HG02981 (cell line): ENCODE measurements around the gene LIPI.
"Not testable (repeated sequence)": the region's sequence is repeated elsewhere in the genome, so short reads cannot be mapped to it uniquely, and the experiment has no call there.

ENCODE experiments used
- ATAC-seq: cut with Tn5 transposase; IDR thresholded peaks from one replicate; pipeline ENCODE4 v1.9.1; 2021; ENCODE audit warnings: mild to moderate bottlenecking, moderate library complexity; ENCODE audit not compliant: unreplicated experiment

The LIPI gene

DNA sequence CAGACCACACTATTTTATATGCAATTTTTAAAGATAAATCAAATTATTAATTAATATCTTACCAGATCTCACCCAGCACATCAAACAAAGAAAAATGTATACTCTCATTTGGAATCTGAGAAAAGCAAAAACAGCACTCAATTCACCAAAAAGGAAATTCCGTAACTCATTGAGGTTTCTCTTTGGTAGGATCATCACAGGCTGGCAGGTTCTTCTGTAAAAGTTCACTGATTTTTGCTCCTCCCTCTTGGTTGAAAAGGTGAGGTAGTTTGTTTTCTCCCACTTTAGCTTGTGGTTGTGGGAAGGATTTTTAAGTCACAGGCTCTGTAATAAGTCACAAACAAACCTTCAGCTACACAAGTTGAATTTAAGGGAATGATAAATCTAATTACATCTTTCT lies at the start of gene LIPI:
Gene LIPI, minus strand, starts transcription at position 218 of the 400 bp plus-strand sequence. Its CDS starts 110 bp downstream, at position 108.
- no peak for ATAC-seq

DNA sequence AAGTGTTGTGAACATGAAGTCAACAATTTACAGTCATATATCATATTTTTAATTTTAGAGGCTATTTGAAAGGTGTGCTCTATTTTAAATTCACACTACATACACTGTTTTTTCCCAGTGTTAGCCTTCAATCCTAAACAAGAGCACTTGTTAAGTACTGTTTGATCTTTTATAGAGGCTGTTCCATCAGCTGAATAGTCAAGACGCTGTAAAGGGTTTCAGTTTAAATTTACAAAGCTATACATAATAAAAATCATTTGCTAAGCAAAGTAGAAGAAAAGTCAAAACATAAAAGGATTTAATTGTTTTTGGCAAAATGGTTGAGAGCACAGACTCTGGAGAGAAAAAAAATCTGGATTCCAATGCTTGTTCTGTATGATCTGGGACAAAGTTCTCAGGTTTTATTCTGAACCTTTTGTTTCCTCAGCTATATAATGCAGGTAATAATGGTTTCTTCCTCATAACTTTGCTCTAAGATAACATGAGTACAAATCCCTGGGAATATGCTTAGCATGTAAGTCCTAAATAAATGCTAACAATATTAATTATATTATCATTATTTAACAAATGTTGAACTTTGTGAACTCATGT lies 49.5 kb upstream of the LIPI start:
- no peak for ATAC-seq

DNA sequence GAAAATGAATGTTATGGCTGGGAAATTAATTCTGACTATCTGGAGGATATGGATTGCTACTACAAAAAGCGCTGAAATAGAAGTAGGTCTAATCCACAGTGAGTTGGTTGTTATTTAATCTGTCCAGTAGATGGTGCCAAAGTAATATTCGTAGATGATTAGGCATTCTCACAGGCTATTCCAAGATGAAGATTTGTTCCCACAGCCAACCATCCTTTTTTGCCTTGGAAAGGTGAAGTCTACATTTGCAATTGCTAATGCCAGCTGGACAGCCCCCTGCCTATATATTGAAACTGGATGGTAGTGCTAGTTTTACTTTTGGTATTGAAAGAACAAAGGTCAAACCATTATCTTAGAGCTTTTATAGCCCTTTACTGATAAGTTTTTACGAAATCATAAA lies 49.0 kb upstream of the LIPI start:
- ATAC-seq: no peak

DNA sequence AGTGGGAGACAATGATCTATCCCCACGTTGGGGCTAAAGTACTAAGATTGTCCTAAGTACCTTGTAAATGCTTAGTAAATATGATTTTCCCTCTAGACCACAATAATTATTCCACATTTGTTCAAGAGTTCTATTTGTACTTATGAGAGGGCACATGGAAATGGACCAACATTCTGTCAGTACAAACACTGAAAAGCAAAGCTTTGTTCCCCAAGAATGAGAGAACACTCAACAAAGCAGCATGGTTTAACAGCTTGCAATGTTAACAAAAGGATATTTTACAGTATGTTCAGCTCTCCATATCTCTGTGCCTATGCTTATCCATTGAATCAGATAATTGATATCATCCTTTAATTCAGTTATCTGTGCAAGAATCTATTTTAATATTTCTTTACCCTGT lies 40.6 kb upstream of the LIPI start:
- ATAC-seq: no peak

DNA sequence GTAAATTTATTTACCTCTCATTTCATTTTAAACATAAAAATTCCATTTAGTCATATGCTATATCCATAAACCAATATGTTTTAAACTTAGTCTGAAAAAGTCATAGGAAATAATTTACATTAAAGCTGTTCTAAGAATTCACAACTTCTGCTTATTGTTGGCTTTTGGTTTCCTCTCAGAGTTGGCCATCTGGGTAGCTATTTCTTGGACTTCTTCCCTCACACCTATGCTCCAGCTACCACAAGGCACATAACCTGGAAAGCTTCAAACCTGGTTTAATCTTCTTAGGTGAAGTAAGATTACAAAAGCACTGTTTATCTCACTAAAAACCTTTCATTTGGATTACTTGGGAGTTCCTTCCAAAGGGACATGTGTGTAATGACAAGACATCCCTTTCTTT lies 35.0 kb upstream of the LIPI start:
- no peak for ATAC-seq

DNA sequence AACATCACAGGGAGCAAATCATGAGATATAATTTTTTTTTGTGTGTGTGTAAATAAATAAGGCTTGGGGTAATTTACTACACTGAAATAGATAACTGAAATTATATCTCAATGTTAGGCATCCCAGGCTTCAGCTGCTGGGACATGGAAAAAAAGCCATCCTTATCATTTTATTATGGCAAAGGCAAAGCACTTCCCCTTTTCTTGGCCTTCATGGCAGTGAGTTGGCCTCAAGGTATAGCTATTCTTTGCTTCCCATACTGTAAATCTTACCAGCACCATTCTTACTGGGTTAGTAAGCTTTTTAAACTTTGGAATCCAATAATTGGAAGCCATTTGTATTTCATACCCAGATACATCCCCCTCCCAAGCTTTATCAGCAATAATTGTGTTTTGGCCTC lies 34.2 kb upstream of the LIPI start:
- no peak for ATAC-seq

DNA sequence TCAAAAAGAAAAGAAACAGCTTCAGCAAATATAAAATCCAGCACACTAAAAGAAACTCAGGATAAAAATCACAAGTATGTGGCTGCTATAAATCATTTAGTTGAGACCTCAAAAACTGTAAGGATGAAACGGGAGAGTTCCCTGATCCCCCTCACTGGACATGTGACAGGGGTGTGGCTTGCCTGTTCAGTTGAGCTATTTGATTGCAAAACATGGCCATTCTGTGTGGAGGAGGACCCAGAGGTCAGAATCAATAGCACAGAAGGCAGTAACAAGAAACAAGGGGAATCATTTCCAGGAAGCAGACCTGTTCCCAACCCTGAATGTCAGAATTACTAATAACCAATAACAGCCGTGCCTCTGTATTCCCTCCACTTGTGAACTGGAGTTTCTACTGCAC lies 33.1 kb upstream of the LIPI start:
- ATAC-seq: no peak

DNA sequence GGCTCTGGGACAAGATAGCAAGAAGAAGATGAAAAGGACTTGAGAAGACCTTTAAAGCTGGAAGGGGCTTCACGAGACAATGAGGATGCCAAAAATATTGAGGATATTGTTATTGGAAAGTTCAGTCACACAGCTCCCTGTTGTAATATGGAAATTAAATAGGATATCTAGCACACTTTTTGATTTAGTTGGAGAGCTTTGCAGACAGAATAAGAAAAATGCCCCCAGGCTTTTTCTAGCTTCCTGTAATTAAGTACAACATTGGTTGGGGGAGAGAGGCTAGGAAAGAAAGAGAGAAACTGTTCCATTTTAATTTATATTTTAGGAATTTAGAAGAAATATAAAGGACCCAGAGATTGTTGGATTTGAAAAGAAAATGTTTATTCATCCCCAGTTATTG lies 32.7 kb upstream of the LIPI start:
- ATAC-seq: no peak

DNA sequence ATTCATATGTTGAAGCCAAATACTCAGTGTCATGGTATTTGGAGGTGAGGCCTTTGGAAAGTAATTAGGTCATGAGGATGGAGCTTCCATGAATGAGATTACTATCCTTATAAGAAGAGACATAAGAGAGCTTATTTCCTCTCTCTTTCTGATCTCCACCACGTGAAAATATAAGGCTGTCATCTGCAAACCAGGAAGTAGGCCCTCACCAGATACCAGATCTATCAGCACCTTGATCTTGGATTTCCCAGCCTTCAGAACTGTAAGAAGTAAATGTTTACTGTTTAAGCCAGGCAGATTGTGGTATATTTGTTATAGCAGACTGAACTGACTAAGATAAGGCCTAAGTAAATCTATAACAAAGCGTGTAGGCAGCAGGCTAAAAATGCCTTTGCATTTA lies 30.5 kb upstream of the LIPI start:
- ATAC-seq: no peak

DNA sequence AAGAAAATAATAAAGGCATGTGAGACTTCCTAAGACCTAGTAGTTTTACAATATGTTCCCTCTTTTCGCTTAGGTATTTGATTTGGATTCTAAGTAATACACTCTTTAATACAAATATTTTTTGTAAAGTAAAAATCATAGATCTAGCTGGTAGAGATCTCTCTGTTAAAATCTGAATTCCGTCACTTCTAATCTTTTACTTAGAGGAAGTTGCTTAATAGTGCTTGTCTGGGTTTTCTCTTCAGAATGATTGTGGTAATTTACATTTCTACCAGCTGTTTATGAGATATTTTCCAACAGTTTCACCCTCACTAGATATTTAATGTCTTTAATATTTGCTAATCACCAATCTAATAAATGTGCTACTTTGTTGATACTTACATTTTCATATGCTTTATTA lies 28.5 kb upstream of the LIPI start:
- ATAC-seq: no peak

DNA sequence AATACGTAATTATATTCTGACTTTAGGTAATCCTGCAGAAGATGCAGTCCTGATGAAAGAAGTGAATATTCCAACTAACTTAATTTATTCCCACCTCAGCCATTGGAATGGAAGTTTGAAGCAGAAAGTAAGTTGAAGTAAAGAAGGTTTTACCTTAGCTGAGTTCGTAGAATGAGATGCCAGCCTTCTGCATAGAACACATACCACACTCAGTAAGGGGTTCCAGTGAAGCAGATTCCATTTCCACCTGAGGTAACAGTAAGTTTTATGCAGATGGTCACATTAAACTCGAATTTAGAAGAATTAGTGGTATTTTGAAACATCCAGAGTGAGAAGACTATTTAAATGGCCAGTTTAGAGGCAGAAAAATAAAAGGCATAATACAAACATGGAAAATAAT lies 25.4 kb upstream of the LIPI start:
- ATAC-seq: no peak

DNA sequence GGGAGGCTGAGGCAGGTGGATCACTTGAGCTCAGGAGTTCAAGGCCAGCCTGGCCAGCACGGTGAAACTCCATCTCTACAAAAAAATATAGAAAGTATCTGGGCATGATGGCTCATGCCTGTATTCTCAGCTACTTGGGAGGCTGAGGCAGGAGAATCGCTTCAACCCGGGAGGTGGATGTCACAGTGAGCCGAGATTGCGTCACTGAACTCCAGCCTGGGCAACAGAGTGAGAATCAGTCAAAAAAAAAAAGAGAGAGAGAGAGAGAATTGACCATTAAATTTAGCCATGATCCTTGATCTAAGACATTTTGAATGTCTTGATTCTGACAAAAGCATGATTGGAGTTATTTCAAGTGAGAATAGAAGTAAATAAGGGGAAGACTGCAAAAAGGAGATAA lies 24.3 kb upstream of the LIPI start:
- ATAC-seq: no peak

DNA sequence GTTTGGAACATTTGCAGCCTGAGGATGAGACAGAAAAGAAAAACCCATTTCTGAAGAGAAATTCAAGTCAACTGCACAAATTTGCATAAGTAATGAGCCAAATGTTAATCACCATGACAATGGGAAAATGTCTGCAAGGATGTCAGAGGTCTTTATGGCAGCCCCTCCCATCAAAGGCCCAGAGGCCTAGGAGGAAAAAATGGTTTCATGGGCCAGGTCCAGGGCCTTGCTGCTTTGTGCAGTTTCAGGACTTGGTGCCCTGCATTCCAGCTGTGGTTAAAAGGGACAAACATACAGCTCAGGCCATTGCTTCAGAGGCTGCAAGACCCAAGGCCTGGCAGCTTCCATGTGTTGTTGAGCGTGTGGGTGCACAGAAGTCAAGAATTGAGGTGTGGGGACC lies 18.6 kb upstream of the LIPI start:
- no peak for ATAC-seq

DNA sequence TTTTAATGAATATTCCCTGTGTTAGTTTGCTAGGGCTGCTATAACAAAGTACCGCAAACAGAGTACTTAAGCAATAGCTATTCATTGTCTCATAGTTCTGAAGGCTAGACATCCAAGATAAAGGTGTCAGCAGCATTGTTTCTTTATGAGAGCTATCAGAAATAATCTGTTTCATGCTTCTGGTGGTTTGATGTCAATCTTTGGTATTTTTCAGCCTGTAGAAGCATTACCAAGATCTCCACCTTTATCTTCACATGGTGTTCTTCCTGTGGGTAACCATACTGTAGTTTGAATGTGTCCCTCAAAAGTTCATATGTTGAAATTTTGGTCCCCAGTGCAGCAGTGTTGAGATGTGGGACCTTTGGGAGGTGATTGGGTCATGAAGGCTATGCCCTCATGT lies 12.6 kb upstream of the LIPI start:
- no peak for ATAC-seq

DNA sequence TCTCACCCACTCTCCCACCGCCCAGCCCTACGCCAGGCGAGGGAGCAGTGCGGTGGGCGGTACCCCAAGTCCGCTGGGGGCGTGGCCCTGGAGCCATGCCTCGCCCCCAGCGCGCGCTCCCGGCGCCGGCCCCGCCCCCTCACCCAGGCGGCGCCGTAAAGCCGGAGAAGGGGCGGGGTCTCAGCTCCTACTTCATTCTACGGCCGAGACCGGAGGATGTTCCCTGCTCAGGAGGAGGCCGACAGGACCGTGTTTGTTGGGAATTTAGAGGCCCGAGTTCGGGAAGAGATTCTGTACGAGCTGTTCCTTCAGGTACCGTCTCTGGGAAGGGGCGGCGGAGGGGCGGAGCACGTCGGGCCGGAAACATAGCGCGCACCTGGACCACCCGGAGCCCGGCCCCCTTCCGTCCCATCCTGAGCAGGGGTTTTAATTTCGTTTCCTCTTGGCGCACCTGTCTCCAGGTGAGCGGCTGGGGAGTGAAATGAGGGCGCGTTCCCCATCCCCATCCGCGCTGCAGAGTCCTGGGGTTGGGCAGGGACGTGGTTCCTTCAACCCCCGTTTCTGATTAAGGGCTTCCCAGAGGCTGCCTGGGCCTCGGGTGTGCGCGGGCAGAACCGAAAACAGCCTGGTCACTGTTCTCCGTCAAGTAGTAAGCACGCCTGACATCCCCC lies 5.4 kb upstream of the LIPI start, which contains the start of gene RBM11:
Gene RBM11, plus strand, starts transcription at position 187 of the 671 bp plus-strand sequence. Its CDS starts 30 bp downstream, at position 217.
- peak; percentile 96 for ATAC-seq

DNA sequence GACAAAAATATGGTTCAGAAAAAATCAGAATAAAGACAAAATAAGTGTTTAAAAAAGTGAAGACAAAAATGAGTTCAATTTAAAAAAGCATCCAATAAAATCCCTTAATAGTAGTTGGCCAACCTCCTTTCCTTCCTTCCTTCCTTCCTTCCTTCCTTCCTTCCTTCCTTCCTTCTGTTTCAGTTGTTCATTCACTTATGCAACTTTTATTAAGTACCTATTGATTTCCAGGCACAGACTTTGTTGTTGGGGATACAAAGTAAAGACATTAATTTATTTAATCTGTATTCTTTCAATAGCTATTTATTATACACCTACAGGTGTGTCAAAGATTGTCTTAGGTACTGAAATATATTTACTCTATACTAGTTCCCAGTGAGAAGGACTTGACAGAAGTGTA lies 2.4 kb upstream of the LIPI start:
- no peak for ATAC-seq

DNA sequence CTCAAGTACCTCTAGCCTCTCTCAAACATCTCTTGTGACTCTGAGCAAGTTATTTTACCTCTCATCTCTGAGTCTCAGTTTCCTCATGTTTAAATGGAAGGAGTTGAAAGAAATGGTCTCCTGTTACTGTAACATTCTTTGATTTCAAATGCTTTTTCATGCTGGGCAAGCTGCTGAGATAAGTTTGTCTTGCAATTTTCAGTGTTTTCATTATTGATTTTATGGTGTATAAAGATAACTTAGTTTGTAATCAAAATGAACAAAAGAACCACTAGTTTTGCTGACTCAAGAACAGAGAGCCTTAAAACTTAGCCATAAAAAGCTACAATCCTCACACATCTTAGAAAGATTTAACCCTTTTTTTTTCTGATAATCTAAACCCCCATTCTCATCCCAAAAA lies 4.5 kb downstream of the LIPI start:
- no peak for ATAC-seq

DNA sequence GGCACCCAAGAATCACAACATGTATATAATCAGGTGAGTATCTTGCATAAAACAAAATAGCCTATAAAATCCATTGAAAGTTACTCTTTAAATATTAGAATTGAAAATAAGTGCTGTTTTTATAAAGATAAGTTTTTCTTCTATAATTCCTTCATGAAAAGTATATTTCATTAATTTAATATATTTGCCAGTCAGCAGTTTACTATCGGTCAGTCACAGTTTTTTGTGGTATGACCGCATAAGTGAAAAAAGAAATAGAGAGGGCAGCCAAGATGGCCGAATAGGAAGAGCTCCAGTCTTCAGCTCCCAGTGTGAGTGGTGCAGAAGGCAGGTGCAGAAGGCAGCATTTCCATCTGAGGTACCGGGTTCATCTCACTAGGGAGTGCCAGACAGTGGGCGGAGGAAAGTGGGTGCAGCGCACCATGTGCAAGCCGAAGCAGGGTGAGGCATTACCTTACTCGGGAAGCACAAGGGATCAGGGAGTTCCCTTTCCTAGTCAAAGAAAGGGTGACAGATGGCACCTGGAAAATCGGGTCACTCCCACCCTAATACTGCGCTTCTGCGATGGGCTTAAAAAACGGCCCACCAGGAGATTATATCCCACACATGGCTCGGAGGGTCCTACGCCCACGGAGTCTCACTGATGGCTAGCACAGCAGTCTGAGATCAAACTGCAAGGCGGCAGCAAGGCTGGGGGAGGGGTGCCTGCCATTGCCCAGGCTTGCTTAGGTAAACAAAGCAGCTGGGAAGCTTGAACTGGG lies 44.1 kb downstream of the LIPI start:
- not testable (repeated sequence) for ATAC-seq

DNA sequence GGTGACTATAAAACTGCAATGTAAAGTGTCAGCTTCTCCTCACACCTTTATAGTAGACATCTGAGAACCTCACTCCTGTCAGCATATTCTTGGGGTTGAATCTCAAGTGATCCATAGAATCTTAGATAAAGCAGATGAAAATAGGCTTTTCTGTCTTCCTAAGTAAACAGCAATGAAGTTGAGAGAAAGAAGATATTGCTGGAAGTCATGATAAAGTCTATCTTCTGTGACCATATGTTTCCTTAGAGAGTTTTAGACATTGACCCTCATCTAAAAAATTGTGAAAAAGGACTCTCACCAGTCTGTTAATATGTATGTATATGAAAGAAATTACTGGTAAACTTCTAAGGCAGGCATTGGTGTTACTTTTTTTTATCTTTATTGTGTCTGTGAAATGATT lies 66.8 kb downstream of the LIPI start:
- no peak for ATAC-seq

DNA sequence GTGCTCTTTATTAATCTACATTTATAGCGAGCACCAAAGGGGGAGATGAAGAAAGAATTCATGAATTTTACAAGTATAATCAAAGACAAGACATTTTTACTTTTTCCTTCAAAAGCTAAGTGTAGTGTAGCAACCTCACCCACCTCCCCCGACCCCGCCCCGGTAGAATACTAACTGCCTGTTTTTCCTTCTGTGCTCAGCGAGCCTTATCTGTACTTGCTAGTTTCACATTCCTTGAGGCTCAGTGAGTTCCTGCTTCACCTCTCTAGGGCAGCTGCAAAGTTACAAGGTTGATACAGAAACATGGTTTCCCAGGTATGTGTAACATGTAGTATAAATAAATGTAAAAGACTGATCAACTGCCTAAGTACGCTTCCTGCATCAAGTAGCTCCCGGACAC lies 86.5 kb downstream of the LIPI start:
- no peak for ATAC-seq

DNA sequence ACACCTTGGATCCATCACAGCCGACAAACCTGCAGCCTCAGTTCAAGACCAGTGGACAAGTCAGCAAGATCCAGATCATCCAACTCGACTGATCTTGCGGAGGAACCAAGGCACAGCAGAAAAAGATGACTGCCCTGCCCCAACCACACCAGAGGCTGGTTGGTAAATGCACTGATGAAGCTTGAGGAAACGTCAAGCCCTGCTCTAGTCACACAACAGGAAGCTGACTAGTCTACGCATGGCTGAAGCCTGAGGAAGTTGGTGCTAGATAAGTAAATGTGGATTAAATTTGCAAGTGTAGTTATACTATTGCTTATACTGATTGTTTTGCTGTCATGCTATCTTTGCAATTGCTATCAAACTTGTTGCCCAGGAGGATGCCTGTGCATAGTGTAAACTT lies 89.0 kb downstream of the LIPI start:
- no peak for ATAC-seq

DNA sequence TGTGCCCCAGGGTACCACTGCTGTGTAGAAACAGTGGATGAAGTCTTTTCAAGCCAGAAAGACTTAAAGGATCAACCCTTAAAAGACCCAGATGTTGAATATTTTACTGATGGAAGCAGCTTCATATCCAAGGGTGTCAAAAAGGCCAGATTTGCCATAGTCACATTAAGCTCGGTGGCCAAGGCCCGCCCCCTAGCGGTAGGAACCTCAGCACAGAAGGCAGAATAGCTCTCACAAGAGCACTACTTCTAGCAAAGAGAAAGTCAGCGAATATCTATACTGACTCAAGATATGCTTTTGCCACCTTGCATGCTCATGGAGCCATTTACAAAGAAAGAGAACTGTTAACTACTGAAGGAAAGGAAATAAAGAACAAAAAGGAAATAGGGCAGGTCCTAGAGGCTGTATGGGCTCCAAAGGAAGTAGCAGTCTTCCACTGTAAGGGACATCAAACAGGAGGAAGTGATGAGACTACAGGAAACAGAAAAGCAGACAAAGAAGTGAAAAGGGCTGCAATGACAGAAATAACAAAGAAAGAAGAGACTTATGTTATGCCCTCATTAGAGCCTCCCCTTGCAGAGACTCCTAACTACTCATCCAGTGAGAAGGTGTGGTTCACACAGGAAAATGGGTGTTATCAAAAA lies 90.5 kb downstream of the LIPI start:
- peak; percentile 36 for ATAC-seq
